D721Med (cell line): Measurements from ENCODE around the gene CHN2.

Experiments used
- DNase-seq: peaks from one replicate; pipeline ENCODE4 v3.0.0; 2011; ENCODE audit warnings: low spot score; ENCODE audit not compliant: insufficient read length
- FAIRE-seq: peaks from 2 replicates; lab custom pipeline; 2011; peaks lifted over from hg19 to GRCh38; lab: Jason Lieb, UNC
- CTCF ChIP-seq: IDR thresholded peaks from 2 replicates; pipeline ENCODE4 v1.5.1; 2012; ENCODE audit warnings: mild to moderate bottlenecking, control low read depth; ENCODE audit not compliant: insufficient read depth; ENCODE audit errors: missing control alignments

CHN2 gene

GRCh38 chr7:29269935-29270334 is 75.4 kb downstream of the CHN2 start:
- DNase-seq (no peak), FAIRE-seq (no peak)
- TF ChIP-seq CTCF, result no peak

GRCh38 chr7:29270594-29271318 is 76.2 kb downstream of the CHN2 start:
- no peak for FAIRE-seq
- DNase-seq, result no peak
- TF ChIP-seq CTCF, result no peak

- no peak for FAIRE-seq
- no peak for DNase-seq
- no peak for TF ChIP-seq CTCF
These were observed 76.7 kb downstream of the CHN2 start for GRCh38 chr7:29271319-29271658.

- FAIRE-seq, result no peak
- no peak for DNase-seq
- no peak for TF ChIP-seq CTCF
These were observed 77.5 kb downstream of the CHN2 start for GRCh38 chr7:29272057-29272456.

GRCh38 chr7:29274146-29275017 is 79.8 kb downstream of the CHN2 start:
- FAIRE-seq (no peak), DNase-seq (no peak)
- no peak for TF ChIP-seq CTCF

GRCh38 chr7:29275018-29275318 is 80.4 kb downstream of the CHN2 start:
- no peak for TF ChIP-seq CTCF
- no peak for FAIRE-seq
- DNase-seq, result no peak

GRCh38 chr7:29275493-29275892 is 80.9 kb downstream of the CHN2 start:
- DNase-seq, result no peak
- no peak for TF ChIP-seq CTCF
- no peak for FAIRE-seq
